Naive B cell (primary cell): ENCODE data around the gene DGLUCY. TPM values are rescaled to one million over a fixed set of nuclear protein-coding genes. Genes with fewer than 3 reads are reported as not detected.
"Not testable (repeated sequence)": the region's sequence is repeated elsewhere in the genome, so short reads cannot be mapped to it uniquely, and the experiment has no call there.

Experiments used
- ATAC-seq, 2 donors: fragments of 150-1000 bp; cut with Tn5 transposase; 2 replicates each; pipeline ENCODE4 v1.10.0; 2021; ENCODE audit warnings: low read depth in 2 of 2, mild to moderate bottlenecking in 2 of 2, moderate library complexity in 2 of 2
- DNase-seq: peaks from one replicate; pipeline ENCODE4 v3.0.0; 2022
- H3K27ac Mint-ChIP-seq, 6 donors: one replicate each; pipeline ENCODE4 v1.8.0; 2020 to 2022; ENCODE audit warnings: mild to moderate bottlenecking in 6 of 6, mixed read lengths in 6 of 6, moderate library complexity in 5 of 6, inconsistent platforms in 2 of 6
- H3K27me3 Mint-ChIP-seq, 3 donors: one replicate each; pipeline ENCODE4 v1.8.0; 2021 to 2022; ENCODE audit warnings: mixed read lengths in 3 of 3, mild to moderate bottlenecking in 1 of 3
- H3K36me3 Mint-ChIP-seq, 2 donors: one replicate each; pipeline ENCODE4 v1.8.0; 2020 to 2022; ENCODE audit warnings: mixed read lengths in 2 of 2, inconsistent platforms in 1 of 2, mild to moderate bottlenecking in 1 of 2
- H3K4me1 Mint-ChIP-seq, 3 donors: one replicate each; pipeline ENCODE4 v1.8.0; 2020 to 2022; ENCODE audit warnings: mixed read lengths in 3 of 3, inconsistent platforms in 1 of 3, mild to moderate bottlenecking in 1 of 3, moderate library complexity in 1 of 3
- H3K4me3 Mint-ChIP-seq, 8 donors: one replicate each; pipeline ENCODE4 v1.8.0; 2020 to 2022; ENCODE audit warnings: mild to moderate bottlenecking in 8 of 8, mixed read lengths in 8 of 8, moderate library complexity in 8 of 8, inconsistent platforms in 2 of 8
- H3K9me3 Mint-ChIP-seq, 7 donors: one replicate each; pipeline ENCODE4 v1.8.0; 2020 to 2022; ENCODE audit warnings: mixed read lengths in 7 of 7, mild to moderate bottlenecking in 5 of 7, inconsistent platforms in 2 of 7, moderate library complexity in 1 of 7
- polyA plus RNA-seq, 6 donors: library from polyadenylated mRNA; unstranded; fragments of 300-500 nt; fragmentation: Illumina TruSeq; gene quantifications; one replicate each; pipeline ENCODE4 v1.2.3, GENCODE V29; 2021; ENCODE audit warnings: low read depth in 6 of 6

Gene DGLUCY
- polyA plus RNA-seq, 6 donors from 2014 or later: 29.3 to 54.3 (median 37.7) TPM

GRCh38 chr14:91169951-91170350, 56.1 kb downstream of the DGLUCY start:
- no peak overlapping the region for H3K4me3 Mint-ChIP-seq
- no peaks in the 10 kb centered on the region for H3K9me3 Mint-ChIP-seq
- peaks cover 14 to 16% of the 10 kb centered on the region in 2 donors for H3K36me3 Mint-ChIP-seq
- ATAC-seq (no peak), DNase-seq (no peak)
- H3K27me3 Mint-ChIP-seq: no peaks in the 10 kb centered on the region
- peaks cover 4 to 7% (median 6%) of the 10 kb centered on the region in 3 donors for H3K4me1 Mint-ChIP-seq
- H3K27ac Mint-ChIP-seq: no peak overlapping the region

- H3K4me1 Mint-ChIP-seq: peaks cover 4 to 7% (median 6%) of the 10 kb centered on the region in 3 donors
- peaks cover 8 to 14% of the 10 kb centered on the region in 2 donors for H3K36me3 Mint-ChIP-seq
- no peaks in the 10 kb centered on the region for H3K27me3 Mint-ChIP-seq
- no peak overlapping the region for H3K4me3 Mint-ChIP-seq
- ATAC-seq (no peak), DNase-seq (no peak)
- H3K27ac Mint-ChIP-seq: no peak overlapping the region
- no peaks in the 10 kb centered on the region for H3K9me3 Mint-ChIP-seq
Measured at GRCh38 chr14:91170504-91171121, 56.7 kb downstream of the DGLUCY start.

DNA sequence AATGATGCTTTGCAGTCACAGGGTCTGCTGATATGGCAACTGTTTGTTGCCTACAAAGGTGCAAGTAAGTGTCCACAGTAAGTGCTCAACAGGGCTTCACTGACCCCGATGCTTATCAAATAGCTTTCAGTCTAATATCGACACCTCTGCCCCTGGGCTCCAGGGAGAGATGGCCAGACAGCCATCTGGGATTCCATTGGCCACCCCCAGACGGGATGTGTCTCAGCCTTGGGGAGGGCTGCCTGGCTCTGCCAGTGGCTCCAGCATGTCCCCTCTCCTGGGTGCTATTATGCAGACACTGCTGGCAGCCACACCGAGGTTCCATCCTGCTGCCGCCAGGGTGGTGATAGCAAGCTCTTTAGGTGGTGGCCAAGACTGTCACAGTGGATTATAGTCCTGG, 57.4 kb downstream of the DGLUCY start:
- Mint-ChIP-seq H3K27me3 (no peaks in the 10 kb centered on the region), H3K9me3 (no peaks in the 10 kb centered on the region), H3K27ac (peak overlapping the region in 3 of 6 donors; percentile 9 to 72 (median 16)), H3K4me3 (no peak overlapping the region), H3K4me1 (peaks cover 4 to 7% (median 6%) of the 10 kb centered on the region in 3 donors), H3K36me3 (peaks cover 5 to 9% of the 10 kb centered on the region in 2 donors)
- no peak for ATAC-seq
- DNase-seq: no peak

DNA sequence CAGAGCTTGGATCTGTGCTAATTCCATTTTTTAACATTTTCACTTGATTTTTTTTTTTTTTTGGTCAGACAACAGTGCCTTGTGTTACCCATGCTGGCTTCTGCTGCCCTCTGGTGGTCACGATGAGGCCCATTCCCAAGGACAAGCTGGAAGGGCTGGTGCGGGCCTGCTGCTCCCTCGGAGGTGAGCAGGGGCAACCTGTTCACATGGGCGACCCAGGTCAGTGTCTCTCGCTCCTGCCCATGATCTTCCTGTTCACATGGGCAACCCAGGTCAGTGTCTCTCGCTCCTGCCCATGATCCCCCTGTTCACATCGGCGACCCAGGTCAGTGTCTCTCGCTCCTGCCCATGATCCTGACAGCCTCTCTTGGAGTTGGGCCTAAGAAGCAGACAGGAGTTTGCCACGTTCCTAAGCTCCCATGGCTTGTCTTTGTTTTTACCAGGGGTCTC, 59.4 kb downstream of the DGLUCY start:
- DNase-seq (peak; percentile 67), ATAC-seq (peak; percentile 78 to 82)
- no peaks in the 10 kb centered on the region for H3K27me3 Mint-ChIP-seq
- H3K4me1 Mint-ChIP-seq: peaks cover 7 to 14% (median 13%) of the 10 kb centered on the region in 3 donors
- peak overlapping the region in 2 of 6 donors; percentile 9 to 70 for H3K27ac Mint-ChIP-seq
- H3K9me3 Mint-ChIP-seq: no peaks in the 10 kb centered on the region
- H3K36me3 Mint-ChIP-seq: peaks cover 5 to 14% of the 10 kb centered on the region in 2 donors
- no peak overlapping the region for H3K4me3 Mint-ChIP-seq

DNA sequence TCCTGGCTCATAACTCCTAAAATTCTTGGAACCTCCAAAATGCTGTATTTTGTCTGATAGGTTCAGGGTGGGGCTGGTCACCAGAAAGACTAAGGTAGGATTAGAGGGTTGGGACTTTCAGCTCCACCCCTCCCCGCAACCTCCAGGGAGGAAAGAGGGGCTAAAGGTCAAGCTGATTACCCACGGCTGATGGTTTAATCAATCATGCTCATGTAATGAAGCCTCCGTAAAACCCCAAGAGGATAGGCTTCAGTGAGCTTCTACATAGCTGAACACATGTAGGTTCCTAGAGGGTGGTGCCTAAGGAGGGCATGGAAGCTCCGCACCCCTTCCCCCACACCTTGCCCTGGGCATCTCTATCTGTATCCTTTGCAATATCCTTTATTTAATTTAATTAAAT, 60.0 kb downstream of the DGLUCY start:
- Mint-ChIP-seq H3K9me3 (no peaks in the 10 kb centered on the region), H3K27me3 (no peaks in the 10 kb centered on the region), H3K36me3 (peaks cover 0 to 8% of the 10 kb centered on the region in 2 donors), H3K27ac (no peak overlapping the region), H3K4me1 (peaks cover 7 to 14% (median 13%) of the 10 kb centered on the region in 3 donors), H3K4me3 (no peak overlapping the region)
- ATAC-seq (no peak), DNase-seq (no peak)

DNA sequence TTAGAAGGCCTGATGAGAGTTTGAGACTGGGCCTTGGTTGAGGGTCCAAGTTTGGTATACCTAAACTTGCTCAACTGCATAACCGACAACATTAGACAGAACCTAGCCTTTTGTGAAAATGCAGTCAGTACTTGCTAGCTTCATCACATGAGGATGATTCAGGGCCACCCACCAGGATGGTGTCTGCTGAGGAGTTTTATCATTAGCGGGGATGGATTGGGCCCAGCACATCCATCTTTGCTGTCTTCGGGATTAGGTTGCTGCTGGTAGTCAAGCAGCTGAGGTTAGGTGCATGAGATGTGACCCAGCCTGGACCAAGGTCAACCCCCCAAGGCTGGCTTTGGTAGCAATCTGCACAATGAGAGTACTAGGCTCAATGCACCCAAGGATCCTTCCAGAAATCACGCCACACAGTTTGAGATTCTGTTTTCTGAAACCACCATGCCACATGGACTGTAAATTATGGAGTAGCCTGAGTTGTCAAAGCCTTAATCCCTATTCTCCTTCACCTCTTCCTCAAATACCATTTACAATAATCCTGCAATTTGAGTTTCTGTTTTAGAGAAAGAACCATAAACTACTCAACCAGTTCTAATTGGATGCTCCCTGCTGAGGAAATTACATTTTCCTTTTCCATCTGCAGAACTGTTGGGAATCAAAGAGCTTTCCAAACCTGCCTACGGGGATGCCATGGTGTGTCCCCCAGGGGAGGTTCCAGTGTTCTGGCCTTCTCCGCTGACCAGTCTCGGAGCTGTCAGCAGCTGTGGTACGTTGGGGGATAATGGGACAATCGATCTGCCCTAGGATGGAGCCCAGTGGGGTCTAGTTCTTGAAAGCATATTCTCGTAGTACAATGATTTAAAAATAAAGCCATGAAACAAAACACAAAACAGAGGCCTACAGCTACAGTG, 61.7 kb downstream of the DGLUCY start:
- no peaks in the 10 kb centered on the region for H3K27me3 Mint-ChIP-seq
- DNase-seq: no peak
- ATAC-seq: no peak
- no peaks in the 10 kb centered on the region for H3K9me3 Mint-ChIP-seq
- peaks cover 0 to 8% of the 10 kb centered on the region in 2 donors for H3K36me3 Mint-ChIP-seq
- H3K4me3 Mint-ChIP-seq: no peak overlapping the region
- H3K4me1 Mint-ChIP-seq: peaks cover 7 to 14% (median 13%) of the 10 kb centered on the region in 3 donors
- no peak overlapping the region for H3K27ac Mint-ChIP-seq

DNA sequence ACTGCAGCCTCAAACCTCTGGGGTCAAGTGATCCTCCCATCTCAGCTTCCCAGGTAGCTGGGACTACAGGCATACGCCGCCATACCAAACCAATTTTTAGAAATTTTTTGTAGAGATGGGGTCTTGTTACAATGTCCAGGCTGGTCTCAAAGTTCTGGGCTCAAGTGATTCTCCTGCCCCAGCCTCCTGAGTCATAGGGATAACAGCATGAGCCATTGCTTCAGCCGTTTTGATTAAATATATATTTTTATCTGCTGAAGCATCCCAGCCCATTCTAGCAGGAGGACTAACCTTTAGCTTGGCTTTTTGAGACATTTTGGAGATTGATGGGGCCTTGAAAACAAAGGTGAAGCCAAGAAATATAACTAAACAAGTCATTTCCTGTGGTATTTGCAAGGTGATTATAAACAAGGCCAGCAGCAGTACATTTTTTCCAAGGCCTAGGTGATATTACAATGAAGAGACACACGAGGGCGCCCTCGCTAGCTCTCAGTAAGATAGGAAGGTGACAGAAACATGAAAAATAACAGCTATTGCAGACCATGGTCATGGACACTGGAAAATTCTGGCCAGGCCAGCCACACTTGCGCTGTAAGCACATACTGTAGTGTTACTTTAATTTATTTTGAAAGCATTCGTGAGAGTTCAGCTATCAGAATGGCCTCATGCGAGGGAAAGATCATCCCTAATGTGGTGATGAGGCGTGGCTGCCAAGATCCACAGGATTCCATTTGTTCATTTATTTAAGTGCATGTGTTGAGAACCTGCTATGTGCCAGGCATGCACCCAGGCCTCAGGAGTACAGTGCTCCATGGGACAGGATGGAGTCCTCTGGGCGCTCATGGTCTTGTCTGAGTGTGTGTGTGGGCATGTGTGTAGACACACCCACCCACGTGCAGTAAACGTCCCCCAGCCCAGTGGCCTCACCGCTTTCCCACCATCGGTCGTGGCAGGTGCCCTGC, 63.5 kb downstream of the DGLUCY start:
- peak; percentile 57 for DNase-seq
- peak overlapping the region in 3 of 6 donors; percentile 36 to 83 (median 76) for H3K27ac Mint-ChIP-seq
- H3K27me3 Mint-ChIP-seq: no peaks in the 10 kb centered on the region
- H3K4me1 Mint-ChIP-seq: peaks cover 7 to 14% (median 13%) of the 10 kb centered on the region in 3 donors
- peak; percentile 58 to 76 for ATAC-seq
- H3K9me3 Mint-ChIP-seq: no peaks in the 10 kb centered on the region
- H3K36me3 Mint-ChIP-seq: peaks cover 6 to 8% of the 10 kb centered on the region in 2 donors
- H3K4me3 Mint-ChIP-seq: no peak overlapping the region

DNA sequence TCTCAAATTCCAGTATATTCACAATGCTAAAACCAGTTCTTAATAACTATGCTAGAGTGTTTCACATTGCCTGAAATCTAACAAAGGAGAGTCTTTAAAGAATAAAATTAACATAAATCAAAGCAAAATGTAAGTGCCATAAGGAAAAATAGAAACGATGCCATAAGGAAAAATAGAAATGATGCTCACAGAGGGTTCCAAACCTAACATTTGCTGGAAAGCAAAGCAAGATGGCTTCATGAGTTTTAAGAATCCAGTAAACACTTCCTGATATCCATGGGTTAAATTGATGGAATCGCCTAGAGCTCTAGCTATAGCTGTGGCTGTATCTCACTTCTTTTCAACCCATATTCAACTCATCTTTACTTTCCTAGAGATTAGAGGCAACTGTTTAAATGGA, 66.7 kb downstream of the DGLUCY start:
- H3K27me3 Mint-ChIP-seq: no peaks in the 10 kb centered on the region
- H3K27ac Mint-ChIP-seq: peak overlapping the region in 1 of 6 donors; percentile 36
- peaks cover 0 to 8% (median 7%) of the 10 kb centered on the region in 3 donors for H3K4me1 Mint-ChIP-seq
- DNase-seq (no peak), ATAC-seq (no peak)
- no peaks in the 10 kb centered on the region for H3K9me3 Mint-ChIP-seq
- H3K36me3 Mint-ChIP-seq: peaks cover 8 to 9% of the 10 kb centered on the region in 2 donors
- no peak overlapping the region for H3K4me3 Mint-ChIP-seq

GRCh38 chr14:91182753-91183152, 68.9 kb downstream of the DGLUCY start:
- H3K4me1 Mint-ChIP-seq, ATAC-seq, H3K9me3 Mint-ChIP-seq, H3K4me3 Mint-ChIP-seq, H3K27me3 Mint-ChIP-seq, H3K36me3 Mint-ChIP-seq, DNase-seq: not testable (repeated sequence)
- H3K27ac Mint-ChIP-seq: peak overlapping the region in 1 of 6 donors; percentile 61

GRCh38 chr14:91184559-91184958, 70.7 kb downstream of the DGLUCY start:
- no peak overlapping the region for H3K27ac Mint-ChIP-seq
- H3K9me3 Mint-ChIP-seq: no peaks in the 10 kb centered on the region
- DNase-seq (no peak), ATAC-seq (no peak)
- no peaks in the 10 kb centered on the region for H3K4me1 Mint-ChIP-seq
- H3K36me3 Mint-ChIP-seq: peaks cover 7 to 9% of the 10 kb centered on the region in 2 donors
- H3K27me3 Mint-ChIP-seq: no peaks in the 10 kb centered on the region
- H3K4me3 Mint-ChIP-seq: no peak overlapping the region

DNA sequence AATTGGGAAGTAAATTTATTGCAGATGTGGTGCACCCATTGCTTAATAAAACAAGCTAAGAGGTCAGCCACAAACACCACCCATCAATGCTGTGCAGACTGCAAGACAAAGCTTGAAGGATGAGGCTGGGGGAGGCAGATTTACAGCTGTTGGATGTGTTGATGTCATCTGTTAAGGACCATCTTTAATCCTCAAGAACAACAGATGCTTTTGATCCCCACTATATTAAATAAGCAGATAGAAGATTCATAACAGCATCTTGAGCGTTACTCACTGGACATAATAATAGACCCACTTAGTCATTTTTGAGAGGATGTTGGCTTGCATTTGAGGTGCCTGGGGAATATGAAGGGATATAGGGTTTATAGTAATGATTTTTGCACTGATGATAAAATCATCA, 71.8 kb downstream of the DGLUCY start:
- H3K9me3 Mint-ChIP-seq: no peaks in the 10 kb centered on the region
- no peak overlapping the region for H3K27ac Mint-ChIP-seq
- peaks cover 14 to 16% of the 10 kb centered on the region in 2 donors for H3K36me3 Mint-ChIP-seq
- no peak for DNase-seq
- no peak for ATAC-seq
- no peaks in the 10 kb centered on the region for H3K4me1 Mint-ChIP-seq
- no peak overlapping the region for H3K4me3 Mint-ChIP-seq
- H3K27me3 Mint-ChIP-seq: no peaks in the 10 kb centered on the region

DNA sequence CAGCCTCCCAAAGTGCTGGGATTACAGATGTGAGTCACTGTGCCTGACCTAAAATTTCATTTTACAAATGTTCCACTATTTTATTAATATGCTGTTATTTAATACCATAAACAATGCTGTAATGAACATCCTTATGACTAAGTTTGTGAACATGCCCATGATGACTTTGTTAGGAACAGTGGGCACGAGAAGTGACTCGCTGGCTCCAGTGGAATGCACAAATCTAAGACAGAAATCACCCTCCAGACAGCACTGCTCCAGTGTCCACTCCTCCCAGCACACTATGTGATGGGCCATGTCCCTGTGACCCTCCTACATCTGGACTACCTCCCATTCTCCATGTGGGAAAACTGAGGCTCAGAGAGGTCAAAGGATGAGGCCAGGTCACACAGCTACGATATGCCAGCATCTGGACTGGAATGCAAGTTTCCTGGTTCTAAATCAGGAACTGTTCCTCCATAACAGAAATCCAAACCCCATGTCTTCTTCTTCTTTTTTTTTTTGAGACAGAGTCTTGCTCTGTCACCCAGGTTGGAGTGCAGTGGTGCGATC, 72.7 kb downstream of the DGLUCY start:
- Mint-ChIP-seq H3K27ac (no peak overlapping the region), H3K36me3 (peaks cover 18 to 23% of the 10 kb centered on the region in 2 donors), H3K4me3 (no peak overlapping the region), H3K27me3 (no peaks in the 10 kb centered on the region), H3K4me1 (peaks cover 0 to 3% (median 0%) of the 10 kb centered on the region in 3 donors), H3K9me3 (no peaks in the 10 kb centered on the region)
- DNase-seq (no peak), ATAC-seq (no peak)

GRCh38 chr14:91187271-91187670, 73.4 kb downstream of the DGLUCY start:
- no peak for ATAC-seq
- DNase-seq: no peak
- Mint-ChIP-seq H3K27ac (no peak overlapping the region), H3K9me3 (no peaks in the 10 kb centered on the region), H3K36me3 (peaks cover 18 to 30% of the 10 kb centered on the region in 2 donors), H3K27me3 (no peaks in the 10 kb centered on the region), H3K4me1 (peaks cover 0 to 3% (median 0%) of the 10 kb centered on the region in 3 donors), H3K4me3 (no peak overlapping the region)
